NCI-H2107 treated with DMSO at 0.1 percent for 48 hours (cell line): Measurements from ENCODE around the gene CYP2J2.
"Not testable (repeated sequence)": the region's sequence is repeated elsewhere in the genome, so short reads cannot be mapped to it uniquely, and the experiment has no call there.

Experiments used
- DNase-seq: peaks from one replicate; lab custom pipeline; 2025; ENCODE audit not compliant: unreplicated experiment; lab: John Stamatoyannopoulos, UW

CYP2J2 gene

GRCh38 chr1:59877108-59877682 is 49.4 kb downstream of the CYP2J2 start:
- DNase-seq = no peak

GRCh38 chr1:59871746-59872145 is 54.8 kb downstream of the CYP2J2 start:
- DNase-seq = no peak

- DNase-seq = no peak
Observed at GRCh38 chr1:59866462-59866861, 60.1 kb downstream of the CYP2J2 start.

- no peak for DNase-seq
Observed at GRCh38 chr1:59857679-59858354, 68.8 kb downstream of the CYP2J2 start.

GRCh38 chr1:59856725-59857338 is 69.7 kb downstream of the CYP2J2 start:
- no peak for DNase-seq

GRCh38 chr1:59855297-59855696 is 71.3 kb downstream of the CYP2J2 start:
- not testable (repeated sequence) for DNase-seq

GRCh38 chr1:59852117-59852516 is 74.5 kb downstream of the CYP2J2 start:
- DNase-seq = no peak

- DNase-seq = no peak
Observed at GRCh38 chr1:59846895-59847282, 79.7 kb downstream of the CYP2J2 start.

GRCh38 chr1:59846209-59846894 is 80.2 kb downstream of the CYP2J2 start:
- no peak for DNase-seq

GRCh38 chr1:59845091-59845490 is 81.5 kb downstream of the CYP2J2 start:
- DNase-seq = no peak
